ENCODE data around the gene EVA1C. TPM values are rescaled to one million over a fixed set of nuclear protein-coding genes. Genes with fewer than 3 reads are reported as not detected.
"Not testable (repeated sequence)": the region's sequence is repeated elsewhere in the genome, so short reads cannot be mapped to it uniquely, and the experiment has no call there.

Gene EVA1C
- total RNA-seq, 2 experiments from 2014 or later: 9.3 to 9.6 TPM

GRCh38 chr21:32496568-32496967 lies 84.1 kb downstream of the EVA1C start:
- intact Hi-C loops (cut with micrococcal nuclease): no loop called here
- POLR2A ChIA-PET: no interaction called here
- H3K27ac Mint-ChIP-seq: no peak overlapping the region

GRCh38 chr21:32499249-32500055 lies 86.9 kb downstream of the EVA1C start:
- H3K4me1 Mint-ChIP-seq (ENCODE audit: low read depth): no peaks in the 10 kb centered on the region
- H3K9me3 Mint-ChIP-seq: no peaks in the 10 kb centered on the region
- POLR2A ChIA-PET: no interaction called here
- peaks cover 28% of the 10 kb centered on the region for H3K36me3 Mint-ChIP-seq
- intact Hi-C loops (cut with micrococcal nuclease): no loop called here
- no peaks in the 10 kb centered on the region for H3K27me3 Mint-ChIP-seq
- H3K27ac Mint-ChIP-seq: no peak overlapping the region
- no peak overlapping the region for H3K4me3 Mint-ChIP-seq
- no peak for DNase-seq
- CTCF ChIA-PET: no interaction called here

More at GRCh38 chr21:32496568-32496967, 84.1 kb downstream of the EVA1C start:
- Mint-ChIP-seq H3K4me3 (no peak overlapping the region), H3K4me1 (ENCODE audit: low read depth) (no peaks in the 10 kb centered on the region), H3K36me3 (peaks cover 17% of the 10 kb centered on the region), H3K27me3 (no peaks in the 10 kb centered on the region), H3K9me3 (no peaks in the 10 kb centered on the region)
- no peak for DNase-seq
- CTCF ChIA-PET: interaction anchor here (0.6 to 1.5 kb wide), 4 partner anchors 73 to 1713 kb away, joined by 3 read pairs; no protein-coding TSS in a partner anchor

GRCh38 chr21:32503641-32504040 lies 91.1 kb downstream of the EVA1C start:
- POLR2A ChIA-PET; H3K9me3 Mint-ChIP-seq; H3K4me1 Mint-ChIP-seq (ENCODE audit: low read depth); CTCF ChIA-PET; H3K27ac Mint-ChIP-seq; H3K27me3 Mint-ChIP-seq; intact Hi-C loops (cut with micrococcal nuclease); DNase-seq; H3K4me3 Mint-ChIP-seq: not testable (repeated sequence)
- peaks cover 19% of the 10 kb centered on the region for H3K36me3 Mint-ChIP-seq

GRCh38 chr21:32505767-32506166 lies 93.3 kb downstream of the EVA1C start:
- POLR2A ChIA-PET; intact Hi-C loops (cut with micrococcal nuclease); H3K4me1 Mint-ChIP-seq (ENCODE audit: low read depth); H3K4me3 Mint-ChIP-seq; H3K9me3 Mint-ChIP-seq; H3K27ac Mint-ChIP-seq; DNase-seq; CTCF ChIA-PET; H3K27me3 Mint-ChIP-seq: not testable (repeated sequence)
- peaks cover 25% of the 10 kb centered on the region for H3K36me3 Mint-ChIP-seq

GRCh38 chr21:32506411-32506965 lies 94.0 kb downstream of the EVA1C start:
- H3K27me3 Mint-ChIP-seq; H3K9me3 Mint-ChIP-seq; H3K4me3 Mint-ChIP-seq; CTCF ChIA-PET; H3K27ac Mint-ChIP-seq; POLR2A ChIA-PET; intact Hi-C loops (cut with micrococcal nuclease); DNase-seq; H3K4me1 Mint-ChIP-seq (ENCODE audit: low read depth): not testable (repeated sequence)
- peaks cover 25% of the 10 kb centered on the region for H3K36me3 Mint-ChIP-seq

GRCh38 chr21:32507342-32507919 lies 94.9 kb downstream of the EVA1C start:
- peaks cover 24% of the 10 kb centered on the region for H3K36me3 Mint-ChIP-seq
- POLR2A ChIA-PET: no interaction called here
- no peaks in the 10 kb centered on the region for H3K27me3 Mint-ChIP-seq
- no peaks in the 10 kb centered on the region for H3K9me3 Mint-ChIP-seq
- no peak overlapping the region for H3K4me3 Mint-ChIP-seq
- intact Hi-C loops (cut with micrococcal nuclease): no loop called here
- H3K4me1 Mint-ChIP-seq (ENCODE audit: low read depth): no peaks in the 10 kb centered on the region
- no peak for DNase-seq
- H3K27ac Mint-ChIP-seq: no peak overlapping the region
- CTCF ChIA-PET: no interaction called here

- H3K4me3 Mint-ChIP-seq; H3K27ac Mint-ChIP-seq; H3K27me3 Mint-ChIP-seq; H3K4me1 Mint-ChIP-seq (ENCODE audit: low read depth); POLR2A ChIA-PET; CTCF ChIA-PET; H3K9me3 Mint-ChIP-seq; intact Hi-C loops (cut with micrococcal nuclease); DNase-seq: not testable (repeated sequence)
- peaks cover 24% of the 10 kb centered on the region for H3K36me3 Mint-ChIP-seq
These were observed 95.5 kb downstream of the EVA1C start for GRCh38 chr21:32508036-32508435.

- intact Hi-C loops (cut with micrococcal nuclease): no loop called here
- ChIA-PET CTCF (no interaction called here), POLR2A (no interaction called here)
- H3K36me3 Mint-ChIP-seq: peaks cover 22% of the 10 kb centered on the region
- no peak for DNase-seq
- H3K27ac Mint-ChIP-seq: no peak overlapping the region
- H3K9me3 Mint-ChIP-seq: no peaks in the 10 kb centered on the region
- no peaks in the 10 kb centered on the region for H3K27me3 Mint-ChIP-seq
- no peaks in the 10 kb centered on the region for H3K4me1 Mint-ChIP-seq (ENCODE audit: low read depth)
- no peak overlapping the region for H3K4me3 Mint-ChIP-seq
These were observed 96.1 kb downstream of the EVA1C start for GRCh38 chr21:32508558-32508957.

GRCh38 chr21:32508975-32509374 lies 96.5 kb downstream of the EVA1C start:
- POLR2A ChIA-PET: not testable (repeated sequence)

GRCh38 chr21:32514275-32515055 lies 102.0 kb downstream of the EVA1C start:
- ChIA-PET CTCF (interaction anchor here (1.2 to 1.6 kb wide), 2 partner anchors 55 to 87 kb away, joined by 7 to 8 read pairs; no protein-coding TSS in a partner anchor), POLR2A (interaction anchor here (0.7 kb wide), 1 partner anchor 103 kb away, joined by 3 read pairs; no protein-coding TSS in a partner anchor)
- Mint-ChIP-seq H3K9me3 (peaks cover 4% of the 10 kb centered on the region), H3K27me3 (no peaks in the 10 kb centered on the region), H3K27ac (no peak overlapping the region), H3K4me3 (no peak overlapping the region), H3K36me3 (peaks cover 8% of the 10 kb centered on the region), H3K4me1 (ENCODE audit: low read depth) (no peaks in the 10 kb centered on the region)
- no peak for DNase-seq
- intact Hi-C loops (cut with micrococcal nuclease): no loop called here

More at GRCh38 chr21:32508975-32509374, 96.5 kb downstream of the EVA1C start:
- CTCF ChIA-PET; H3K27me3 Mint-ChIP-seq; H3K4me3 Mint-ChIP-seq; intact Hi-C loops (cut with micrococcal nuclease); DNase-seq; H3K4me1 Mint-ChIP-seq (ENCODE audit: low read depth); H3K27ac Mint-ChIP-seq; H3K9me3 Mint-ChIP-seq: not testable (repeated sequence)
- H3K36me3 Mint-ChIP-seq: peaks cover 18% of the 10 kb centered on the region

- Mint-ChIP-seq H3K27ac (no peak overlapping the region), H3K27me3 (no peaks in the 10 kb centered on the region), H3K36me3 (peaks cover 5% of the 10 kb centered on the region), H3K4me3 (no peak overlapping the region), H3K9me3 (peaks cover 4% of the 10 kb centered on the region), H3K4me1 (ENCODE audit: low read depth) (no peaks in the 10 kb centered on the region)
- no peak for DNase-seq
- intact Hi-C loops (cut with micrococcal nuclease): no loop called here
- ChIA-PET POLR2A (no interaction called here), CTCF (interaction anchor here (1.2 kb wide), 1 partner anchor 54 kb away, joined by 7 read pairs; no protein-coding TSS in a partner anchor)
These were observed 103.4 kb downstream of the EVA1C start for GRCh38 chr21:32515874-32516273.

Data from activated CD4-positive, alpha-beta memory T cell treated with anti-CD3 and anti-CD28 coated beads for 36 hours (primary cell).